Common myeloid progenitor, CD34-positive (primary cell): ENCODE data around the gene GALNT9.

Experiments used
- CTCF ChIA-PET: fragments of 350-600 bp; sonication (Branson Sonifier 250); formaldehyde crosslinking; loops from one replicate; lab custom pipeline; 2021; ENCODE audit warnings: antibody characterized with exemption; lab: Charles Lee
- POLR2A ChIA-PET: fragments of 350-600 bp; sonication (Branson Sonifier 250); formaldehyde crosslinking; loops from one replicate; lab custom pipeline; 2021; ENCODE audit warnings: antibody characterized with exemption; lab: Charles Lee
- DNase-seq, 3 donors: peaks; one replicate each; pipeline versions ENCODE4 v3.0.0 to v3.0.0-alpha.2; 2013
- H3K27ac ChIP-seq, 2 experiments: 1 replicate in 1 of 2; 2 replicates in 1 of 2; pipeline ENCODE4 v1.7.0; 2013; ENCODE audit warnings: inconsistent platforms in 2 of 2, low read length in 2 of 2, mild to moderate bottlenecking in 2 of 2, low read depth in 1 of 2, moderate library complexity in 1 of 2; ENCODE audit not compliant: severe bottlenecking in 2 of 2, insufficient read depth in 1 of 2, poor library complexity in 1 of 2
- H3K27me3 ChIP-seq, 5 experiments: replicated peaks in 2 of 5; 1 replicate in 3 of 5; 2 replicates in 2 of 5; pipeline versions ENCODE4 v1.6.1 to v1.7.0; 2013; ENCODE audit warnings: low read length in 4 of 5, mild to moderate bottlenecking in 2 of 5, moderate library complexity in 2 of 5, inconsistent platforms in 1 of 5; ENCODE audit not compliant: insufficient read depth in 5 of 5, control insufficient read depth in 4 of 5
- H3K36me3 ChIP-seq, 4 experiments: 1 replicate in 2 of 4; 2 replicates in 2 of 4; pipeline versions ENCODE4 v1.6.1 to v1.7.0; 2013; ENCODE audit warnings: low read length in 3 of 4, control low read depth in 1 of 4, mild to moderate bottlenecking in 1 of 4; ENCODE audit not compliant: control insufficient read depth in 4 of 4, insufficient read depth in 4 of 4
- H3K4me1 ChIP-seq, 4 experiments: 1 replicate in 3 of 4; 2 replicates in 1 of 4; pipeline versions ENCODE4 v1.6.1 to v1.7.1; 2013; ENCODE audit warnings: low read length in 3 of 4, mild to moderate bottlenecking in 3 of 4, control low read depth in 1 of 4, inconsistent platforms in 1 of 4, moderate library complexity in 1 of 4; ENCODE audit not compliant: control insufficient read depth in 4 of 4, insufficient read depth in 4 of 4; ENCODE audit errors: control extremely low read depth in 1 of 4
- H3K4me3 ChIP-seq, 7 experiments: 1 replicate in 4 of 7; 2 replicates in 3 of 7; pipeline versions ENCODE4 v1.5.1 to v1.7.0; 2013; ENCODE audit warnings: mild to moderate bottlenecking in 7 of 7, low read length in 6 of 7, moderate library complexity in 6 of 7, inconsistent platforms in 2 of 7, low read depth in 2 of 7, control low read depth in 1 of 7; ENCODE audit not compliant: insufficient read depth in 4 of 7, control insufficient read depth in 1 of 7; ENCODE audit errors: extremely low read depth in 1 of 7
- H3K9me3 ChIP-seq, 5 experiments: 1 replicate in 4 of 5; 2 replicates in 1 of 5; pipeline versions ENCODE4 v1.6.1 to v1.7.1; 2013; ENCODE audit warnings: low read length in 4 of 5, mild to moderate bottlenecking in 2 of 5, inconsistent platforms in 1 of 5, low read depth in 1 of 5, moderate library complexity in 1 of 5; ENCODE audit not compliant: control insufficient read depth in 4 of 5, insufficient read depth in 2 of 5; ENCODE audit errors: control extremely low read depth in 1 of 5
- WGBS: methylation state at CpG from one replicate; pipeline ENCODE4 v1.1.5; 2013; ENCODE audit not compliant: insufficient coverage; 5-methylcytosine and 5-hydroxymethylcytosine counted together

Gene GALNT9

GRCh38 chr12:132172619-132173018, 156.8 kb downstream of the GALNT9 start:
- ChIA-PET CTCF (interaction anchor here (1.0 kb wide), 1 partner anchor 11 kb away, joined by 4 read pairs; no protein-coding TSS in a partner anchor), POLR2A (no interaction called here)
- H3K9me3 ChIP-seq: no peaks in the 10 kb centered on the region
- no peak overlapping the region for H3K4me3 ChIP-seq
- H3K36me3 ChIP-seq: no peaks in the 10 kb centered on the region
- peaks cover 0 to 55% (median 4%) of the 10 kb centered on the region in 5 experiments for H3K27me3 ChIP-seq
- no peak for DNase-seq
- 54% methylated on average over 10 of the region's 15 CpGs for whole genome bisulfite sequencing
- peaks cover 0 to 31% (median 27%) of the 10 kb centered on the region in 4 experiments for H3K4me1 ChIP-seq
- H3K27ac ChIP-seq: no peak overlapping the region

- ChIA-PET CTCF (interaction anchor here (1.0 to 1.6 kb wide), 2 partner anchors 11 to 47 kb away, joined by 4 read pairs; no protein-coding TSS in a partner anchor), POLR2A (no interaction called here)
- H3K27me3 ChIP-seq: peaks cover 0 to 54% (median 4%) of the 10 kb centered on the region in 5 experiments
Observed at GRCh38 chr12:132171968-132172521, 157.3 kb downstream of the GALNT9 start.

GRCh38 chr12:132171293-132171967, 158.0 kb downstream of the GALNT9 start:
- Histone ChIP-seq H3K4me3 (no peak overlapping the region), H3K27ac (no peak overlapping the region), H3K9me3 (no peaks in the 10 kb centered on the region), H3K36me3 (no peaks in the 10 kb centered on the region), H3K27me3 (peaks cover 0 to 48% (median 4%) of the 10 kb centered on the region in 5 experiments), H3K4me1 (peaks cover 0 to 34% (median 27%) of the 10 kb centered on the region in 4 experiments)
- DNase-seq: no peak
- WGBS: 98% methylated on average over 20 of the region's 24 CpGs
- CTCF ChIA-PET: interaction anchor here (1.6 kb wide), 1 partner anchor 48 kb away, joined by 4 read pairs; no protein-coding TSS in a partner anchor
- POLR2A ChIA-PET: no interaction called here

More at GRCh38 chr12:132171968-132172521, 157.3 kb downstream of the GALNT9 start:
- DNase-seq: no peak
- peaks cover 0 to 34% (median 27%) of the 10 kb centered on the region in 4 experiments for H3K4me1 ChIP-seq
- no peak overlapping the region for H3K27ac ChIP-seq
- no peak overlapping the region for H3K4me3 ChIP-seq
- H3K36me3 ChIP-seq: no peaks in the 10 kb centered on the region
- H3K9me3 ChIP-seq: no peaks in the 10 kb centered on the region
- 97% methylated on average over 15 of the region's 28 CpGs for WGBS

DNA sequence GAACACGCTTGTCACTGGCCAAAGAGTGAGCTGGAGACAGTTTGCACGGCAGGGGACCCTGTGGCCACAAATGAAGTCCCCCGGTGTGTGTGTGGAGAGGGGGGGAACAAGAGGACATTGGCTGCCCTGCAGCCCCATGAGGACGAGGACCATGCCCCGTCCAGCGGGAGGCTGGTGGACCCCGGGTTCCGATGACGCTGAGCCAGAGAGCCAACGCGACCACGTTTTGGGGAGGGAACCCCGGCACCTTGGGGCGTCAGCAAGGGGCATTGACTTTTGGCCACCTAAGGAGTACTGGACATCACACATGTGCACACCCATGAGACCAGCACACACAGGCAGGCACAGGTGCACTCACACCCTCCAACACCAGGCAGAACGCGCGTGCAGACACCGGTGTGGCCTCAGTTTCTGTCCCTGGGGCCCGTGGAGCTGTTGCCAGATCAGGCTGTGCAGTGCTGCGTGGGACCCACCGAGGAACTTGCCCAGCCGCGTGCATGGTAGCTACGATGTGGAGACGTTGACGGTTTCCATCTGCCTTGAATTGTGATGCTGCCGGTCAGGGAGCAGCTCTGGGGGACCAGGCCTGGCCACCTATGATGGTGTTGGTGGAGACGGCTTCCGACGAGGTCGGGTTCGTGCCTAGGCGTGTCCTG, 158.6 kb downstream of the GALNT9 start:
- DNase-seq: no peak
- no peaks in the 10 kb centered on the region for H3K9me3 ChIP-seq
- peaks cover 0 to 34% (median 27%) of the 10 kb centered on the region in 4 experiments for H3K4me1 ChIP-seq
- ChIA-PET POLR2A (no interaction called here), CTCF (interaction anchor here (1.6 kb wide), 1 partner anchor 49 kb away, joined by 4 read pairs; no protein-coding TSS in a partner anchor)
- H3K4me3 ChIP-seq: no peak overlapping the region
- H3K27ac ChIP-seq: no peak overlapping the region
- no peaks in the 10 kb centered on the region for H3K36me3 ChIP-seq
- H3K27me3 ChIP-seq: peaks cover 0 to 43% (median 4%) of the 10 kb centered on the region in 5 experiments
- 92% methylated on average over 31 of the region's 33 CpGs for WGBS

DNA sequence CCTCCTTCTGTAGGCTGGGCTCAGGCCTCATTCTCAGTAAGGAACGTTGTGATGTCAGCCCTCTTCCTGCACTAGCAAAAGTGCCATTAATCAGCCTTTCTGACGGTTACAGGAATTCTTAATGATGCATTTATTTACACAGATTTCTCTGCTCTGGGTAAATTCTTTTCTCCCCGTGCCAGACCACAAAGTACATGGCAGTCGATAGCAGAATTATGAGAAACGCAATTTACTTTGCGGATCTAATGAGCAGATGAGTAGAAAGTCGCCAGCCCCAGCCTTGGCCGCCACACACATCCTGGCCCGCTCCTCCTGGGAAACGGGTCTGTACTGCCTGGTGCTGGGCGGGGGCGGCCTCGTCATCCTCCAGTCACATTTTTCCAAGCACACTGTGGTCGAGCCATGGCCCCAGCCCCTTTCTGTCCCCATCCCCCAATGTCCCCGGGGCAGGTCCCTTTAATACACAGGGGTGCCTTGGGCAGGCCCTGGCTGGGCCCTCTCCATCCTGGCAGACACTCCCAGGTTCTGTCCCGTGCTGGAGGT, 159.2 kb downstream of the GALNT9 start:
- POLR2A ChIA-PET: no interaction called here
- 17% methylated on average over 12 of the region's 16 CpGs for WGBS
- CTCF ChIA-PET: interaction anchor here (1.6 kb wide), 1 partner anchor 49 kb away, joined by 4 read pairs; no protein-coding TSS in a partner anchor
- peaks cover 0 to 41% (median 4%) of the 10 kb centered on the region in 5 experiments for H3K27me3 ChIP-seq
- peaks cover 0 to 34% (median 27%) of the 10 kb centered on the region in 4 experiments for H3K4me1 ChIP-seq
- peak in 2 of 3 donors; percentile 47 to 69 for DNase-seq
- H3K4me3 ChIP-seq: no peak overlapping the region
- no peak overlapping the region for H3K27ac ChIP-seq
- H3K9me3 ChIP-seq: no peaks in the 10 kb centered on the region
- no peaks in the 10 kb centered on the region for H3K36me3 ChIP-seq

DNA sequence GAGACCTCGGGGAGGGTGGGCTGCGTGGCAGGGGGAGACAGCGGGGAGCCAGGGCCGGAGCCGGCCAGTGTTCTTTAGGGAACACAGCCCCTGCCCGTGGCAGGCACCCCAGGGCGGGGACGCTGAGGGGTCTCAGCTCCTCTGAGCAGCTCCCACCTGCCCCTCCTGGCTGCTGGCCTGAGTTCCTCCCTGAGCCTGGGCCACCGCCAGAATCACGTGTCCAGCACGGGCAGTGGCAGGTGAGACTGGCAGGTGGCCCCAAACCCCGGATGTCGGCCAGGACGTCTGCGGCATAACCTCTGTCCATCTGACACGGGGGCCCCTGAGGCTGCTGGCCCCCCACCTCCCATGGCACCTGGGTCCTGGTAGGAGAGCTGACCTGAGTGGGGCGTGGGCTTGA, 160.0 kb downstream of the GALNT9 start:
- Histone ChIP-seq H3K27ac (no peak overlapping the region), H3K4me1 (peaks cover 0 to 34% (median 27%) of the 10 kb centered on the region in 4 experiments), H3K27me3 (peaks cover 0 to 33% (median 4%) of the 10 kb centered on the region in 5 experiments), H3K9me3 (no peaks in the 10 kb centered on the region), H3K36me3 (no peaks in the 10 kb centered on the region), H3K4me3 (no peak overlapping the region)
- DNase-seq: no peak
- ChIA-PET POLR2A (no interaction called here), CTCF (no interaction called here)
- 71% methylated on average over 13 of the region's 17 CpGs for WGBS
